T-helper 17 cell (primary cell): ENCODE data around the gene RBM45. TPM values are rescaled to one million over a fixed set of nuclear protein-coding genes. Genes with fewer than 3 reads are reported as not detected.
"Not testable (repeated sequence)": the region's sequence is repeated elsewhere in the genome, so short reads cannot be mapped to it uniquely, and the experiment has no call there.

ENCODE experiments used
- ATAC-seq: fragments of 150-1000 bp; cut with Tn5 transposase; 2 replicates; pipeline ENCODE4 v1.10.0; 2021; ENCODE audit warnings: mild to moderate bottlenecking, moderate library complexity
- DNase-seq, 3 donors: peaks; one replicate each; pipeline versions ENCODE4 v3.0.0 to v3.0.0-alpha.2; 2020 to 2021
- H3K9me3 ChIP-seq: one replicate; pipeline ENCODE4 v1.7.0; 2013; ENCODE audit warnings: low read length, mild to moderate bottlenecking; ENCODE audit not compliant: control insufficient read depth, poor library complexity, severe bottlenecking
- H3K27ac Mint-ChIP-seq: one replicate; pipeline ENCODE4 v1.8.0; 2022; ENCODE audit warnings: mild to moderate bottlenecking, moderate library complexity, mixed read lengths
- H3K27me3 Mint-ChIP-seq: one replicate; pipeline ENCODE4 v1.8.0; 2022; ENCODE audit warnings: mixed read lengths
- H3K36me3 Mint-ChIP-seq: one replicate; pipeline ENCODE4 v1.8.0; 2022; ENCODE audit warnings: low read depth, mixed read lengths
- H3K4me1 Mint-ChIP-seq: one replicate; pipeline ENCODE4 v1.8.0; 2022; ENCODE audit warnings: mild to moderate bottlenecking, mixed read lengths
- H3K4me3 Mint-ChIP-seq: one replicate; pipeline ENCODE4 v1.8.0; 2022; ENCODE audit warnings: mild to moderate bottlenecking, moderate library complexity, mixed read lengths
- total RNA-seq, 4 donors: library from RNA in 2 of 4; stranded (reverse) in 2 of 4; gene quantifications; one replicate each; pipeline ENCODE4 v1.2.3 and lab custom pipeline; 2022 to 2026

RBM45 gene
- total RNA-seq, 2 donors from 2014 or later = 6.0 to 10.4 TPM

DNA sequence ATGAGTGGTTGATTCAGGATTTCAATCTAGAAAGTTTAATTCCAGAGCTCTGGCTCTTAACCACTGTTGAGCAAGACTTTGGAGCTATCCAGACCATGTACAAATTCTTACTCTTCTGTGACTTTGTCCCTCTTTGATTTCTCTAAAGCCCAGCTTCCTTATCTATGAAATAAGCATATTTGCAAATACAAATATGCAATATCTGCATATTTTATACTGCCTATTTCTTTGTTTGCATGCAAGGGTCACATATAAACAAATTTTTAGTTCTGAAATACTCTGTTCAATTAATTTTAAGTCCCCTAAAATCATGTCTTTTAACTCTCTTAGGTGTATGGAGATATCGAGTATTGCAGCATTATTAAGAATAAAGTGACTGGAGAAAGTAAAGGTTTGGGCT is 5.5 kb downstream of the RBM45 start:
- no peak for ATAC-seq
- Mint-ChIP-seq H3K4me3 (no peak overlapping the region), H3K27me3 (no peaks in the 10 kb centered on the region), H3K4me1 (peaks cover 31% of the 10 kb centered on the region), H3K36me3 (peaks cover 5% of the 10 kb centered on the region), H3K27ac (no peak overlapping the region)
- no peak for DNase-seq
- no peaks in the 10 kb centered on the region for H3K9me3 ChIP-seq

DNA sequence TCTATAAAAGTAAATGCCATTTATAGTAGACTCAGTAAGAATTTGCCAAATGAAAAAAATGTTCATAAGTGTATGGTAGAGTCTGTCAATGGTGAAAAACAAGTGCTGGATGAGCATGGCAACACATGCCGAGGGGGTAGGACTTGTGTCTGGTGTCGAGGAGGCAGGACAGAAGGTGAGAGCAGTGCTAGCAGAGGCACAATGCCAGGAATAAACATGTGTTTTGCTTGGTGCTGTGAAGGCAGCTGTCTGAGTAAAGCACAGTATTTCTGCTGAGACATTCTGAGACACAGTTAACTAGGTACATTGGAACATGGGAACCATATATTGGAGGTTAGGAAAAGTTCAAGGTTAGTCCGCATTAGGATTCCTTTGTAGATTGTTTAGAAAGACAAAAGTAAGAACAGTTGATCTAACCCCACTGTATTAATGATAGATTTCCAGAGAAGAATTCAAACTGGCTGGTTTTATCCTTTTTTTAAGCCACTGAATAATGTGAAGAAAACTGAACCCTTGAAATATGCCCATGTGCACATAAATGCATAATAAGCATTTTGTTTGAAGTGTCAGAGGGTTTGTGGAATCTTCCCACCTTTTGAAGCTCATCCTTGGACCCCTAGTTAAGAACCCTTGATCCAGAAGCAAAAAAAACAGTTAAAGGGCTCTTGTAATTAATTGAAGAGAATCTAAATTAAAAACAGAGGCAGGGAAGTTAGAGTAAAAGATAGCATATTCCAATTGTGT is 7.1 kb downstream of the RBM45 start:
- no peaks in the 10 kb centered on the region for H3K27me3 Mint-ChIP-seq
- H3K9me3 ChIP-seq = no peaks in the 10 kb centered on the region
- no peak overlapping the region for H3K4me3 Mint-ChIP-seq
- H3K4me1 Mint-ChIP-seq = peaks cover 25% of the 10 kb centered on the region
- DNase-seq = no peak
- H3K36me3 Mint-ChIP-seq = peaks cover 11% of the 10 kb centered on the region
- H3K27ac Mint-ChIP-seq = peak overlapping the region; percentile 49
- no peak for ATAC-seq

DNA sequence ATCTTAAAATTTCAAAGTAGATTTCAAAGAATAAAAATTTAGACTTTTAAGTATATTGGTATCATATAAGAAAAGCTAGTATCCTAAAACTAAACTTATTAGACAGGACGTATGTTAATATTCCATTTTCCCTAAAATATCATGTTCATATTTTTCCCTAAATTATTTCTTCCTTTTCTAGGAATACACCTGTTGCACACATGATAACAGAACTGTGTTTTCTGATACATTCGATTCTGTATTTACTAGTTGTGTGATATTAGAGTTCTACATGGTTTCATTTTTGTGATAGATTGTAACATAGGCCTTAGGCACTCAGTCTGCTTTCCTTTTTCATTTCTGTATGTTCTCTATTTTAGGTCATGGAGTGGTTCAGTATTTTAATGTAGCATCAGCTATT is 10.9 kb downstream of the RBM45 start:
- Mint-ChIP-seq H3K36me3 (peaks cover 18% of the 10 kb centered on the region), H3K4me3 (no peak overlapping the region), H3K27me3 (no peaks in the 10 kb centered on the region), H3K27ac (no peak overlapping the region), H3K4me1 (peaks cover 23% of the 10 kb centered on the region)
- H3K9me3 ChIP-seq = no peaks in the 10 kb centered on the region
- ATAC-seq = no peak
- DNase-seq = no peak

DNA sequence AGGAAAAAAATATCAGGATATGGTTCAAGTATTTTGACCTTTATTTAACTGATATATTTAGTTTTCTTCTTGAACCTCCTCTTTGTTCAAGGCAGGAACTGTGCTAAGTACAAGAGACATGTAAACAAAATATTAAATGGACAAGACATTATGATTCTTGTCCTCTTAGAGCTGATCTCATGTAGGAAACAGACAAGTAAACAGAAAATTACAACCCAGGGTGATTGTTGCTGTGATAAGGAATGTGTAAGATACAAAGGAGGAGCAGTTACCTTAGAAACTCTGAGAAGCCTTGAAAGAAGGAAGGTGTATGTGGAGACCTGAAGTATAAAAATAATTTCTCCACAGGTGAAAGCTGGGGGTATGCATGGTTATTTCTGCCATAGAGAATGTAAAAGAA is 12.9 kb downstream of the RBM45 start:
- Mint-ChIP-seq H3K27me3 (no peaks in the 10 kb centered on the region), H3K4me1 (peaks cover 18% of the 10 kb centered on the region), H3K27ac (peak overlapping the region; percentile 57), H3K4me3 (no peak overlapping the region), H3K36me3 (peaks cover 18% of the 10 kb centered on the region)
- DNase-seq (no peak), ATAC-seq (no peak)
- H3K9me3 ChIP-seq = no peaks in the 10 kb centered on the region

DNA sequence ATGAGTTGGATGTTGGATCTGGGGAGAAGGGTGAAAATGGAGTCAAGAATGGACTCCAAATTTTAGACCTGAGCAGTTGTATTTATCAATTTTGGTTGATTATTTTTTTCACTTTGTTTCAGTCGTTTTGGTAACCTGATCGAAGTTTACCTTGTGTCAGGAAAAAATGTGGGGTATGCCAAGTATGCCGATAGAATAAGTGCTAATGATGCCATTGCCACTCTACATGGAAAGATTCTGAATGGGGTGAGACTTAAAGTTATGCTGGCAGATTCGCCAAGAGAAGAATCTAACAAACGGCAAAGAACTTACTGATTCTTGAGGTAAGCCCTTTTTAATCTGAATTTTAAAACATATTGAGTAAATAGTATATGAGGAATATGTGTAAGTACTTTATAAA is 13.6 kb downstream of the RBM45 start:
- ATAC-seq (no peak), DNase-seq (no peak)
- no peak overlapping the region for H3K4me3 Mint-ChIP-seq
- peak overlapping the region; percentile 57 for H3K27ac Mint-ChIP-seq
- H3K27me3 Mint-ChIP-seq = no peaks in the 10 kb centered on the region
- peaks cover 18% of the 10 kb centered on the region for H3K4me1 Mint-ChIP-seq
- H3K36me3 Mint-ChIP-seq = peaks cover 18% of the 10 kb centered on the region
- no peaks in the 10 kb centered on the region for H3K9me3 ChIP-seq

DNA sequence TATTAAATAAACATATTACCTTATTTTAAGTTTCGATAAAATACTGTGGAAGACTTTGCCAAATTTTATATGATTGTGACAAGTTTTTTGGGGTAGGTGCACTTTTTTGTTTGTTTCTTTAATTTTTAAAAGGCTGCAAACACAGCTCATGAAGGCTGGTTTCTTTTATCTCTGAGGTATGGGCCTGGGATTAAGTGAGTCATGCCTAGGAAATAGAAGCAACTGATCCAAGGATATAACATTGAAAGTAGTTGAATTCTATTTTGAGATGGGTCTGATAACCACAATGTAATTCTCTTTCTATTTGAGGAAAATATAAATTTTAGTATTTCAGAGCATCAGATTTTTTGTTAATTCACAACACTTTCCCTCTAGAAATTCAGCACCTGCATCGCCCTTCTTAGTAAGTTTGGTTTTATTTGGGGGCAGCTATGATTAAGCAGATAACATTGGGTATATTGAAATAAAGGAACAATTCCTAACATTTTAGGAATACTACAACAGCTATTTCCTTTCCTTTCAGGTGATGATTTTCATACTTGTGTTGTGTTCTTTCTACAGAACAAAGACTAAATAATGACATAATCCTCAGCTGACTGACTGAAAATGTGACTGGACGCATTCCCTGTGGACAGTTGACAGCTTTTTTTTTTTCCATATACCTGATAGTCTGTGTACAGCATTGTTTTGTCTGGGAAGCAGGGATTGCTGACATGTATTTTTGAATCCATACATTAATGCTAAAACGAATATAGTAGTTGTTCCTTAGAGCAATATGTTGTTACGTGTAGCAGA is 16.8 kb downstream of the RBM45 start:
- peaks cover 8% of the 10 kb centered on the region for H3K36me3 Mint-ChIP-seq
- no peaks in the 10 kb centered on the region for H3K9me3 ChIP-seq
- ATAC-seq = no peak
- no peak overlapping the region for H3K27ac Mint-ChIP-seq
- H3K27me3 Mint-ChIP-seq = no peaks in the 10 kb centered on the region
- H3K4me3 Mint-ChIP-seq = no peak overlapping the region
- peaks cover 9% of the 10 kb centered on the region for H3K4me1 Mint-ChIP-seq
- DNase-seq = no peak

DNA sequence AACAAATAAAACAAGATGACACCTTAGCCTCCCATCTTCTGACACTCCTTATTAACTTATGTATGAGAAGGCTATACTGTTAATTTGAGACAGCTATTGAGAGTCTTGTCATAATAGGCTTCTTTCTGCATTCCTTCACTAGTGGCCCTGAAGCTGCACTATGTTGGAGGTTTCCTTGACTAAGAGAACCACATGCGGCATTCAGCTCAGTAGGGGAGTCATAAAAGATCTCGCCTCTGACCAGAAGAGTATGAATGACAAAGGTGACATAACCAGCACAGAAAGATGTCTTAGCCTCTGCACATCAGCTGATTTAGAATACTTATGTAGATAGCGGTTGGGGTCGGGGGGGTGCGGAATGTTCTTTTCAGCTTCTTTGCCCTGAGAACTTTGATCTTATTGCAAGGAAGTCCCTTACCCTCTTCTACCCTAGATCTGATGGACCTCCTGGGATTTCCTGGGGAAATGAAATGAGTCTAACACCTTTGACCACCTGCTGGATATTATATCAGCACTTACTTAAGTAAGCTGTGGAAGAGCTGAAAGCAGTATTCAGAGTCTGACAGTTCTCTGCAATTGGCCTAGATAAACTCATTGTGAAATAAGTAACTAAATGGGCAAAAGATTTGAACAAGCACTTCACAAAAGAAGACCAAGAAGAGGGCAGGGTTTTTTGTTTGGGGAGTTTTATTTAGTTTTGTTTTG is 24.2 kb downstream of the RBM45 start:
- Mint-ChIP-seq H3K36me3 (peaks cover 2% of the 10 kb centered on the region), H3K4me1 (no peaks in the 10 kb centered on the region), H3K27ac (no peak overlapping the region), H3K4me3 (no peak overlapping the region), H3K27me3 (no peaks in the 10 kb centered on the region)
- ATAC-seq (no peak), DNase-seq (no peak)
- no peaks in the 10 kb centered on the region for H3K9me3 ChIP-seq

DNA sequence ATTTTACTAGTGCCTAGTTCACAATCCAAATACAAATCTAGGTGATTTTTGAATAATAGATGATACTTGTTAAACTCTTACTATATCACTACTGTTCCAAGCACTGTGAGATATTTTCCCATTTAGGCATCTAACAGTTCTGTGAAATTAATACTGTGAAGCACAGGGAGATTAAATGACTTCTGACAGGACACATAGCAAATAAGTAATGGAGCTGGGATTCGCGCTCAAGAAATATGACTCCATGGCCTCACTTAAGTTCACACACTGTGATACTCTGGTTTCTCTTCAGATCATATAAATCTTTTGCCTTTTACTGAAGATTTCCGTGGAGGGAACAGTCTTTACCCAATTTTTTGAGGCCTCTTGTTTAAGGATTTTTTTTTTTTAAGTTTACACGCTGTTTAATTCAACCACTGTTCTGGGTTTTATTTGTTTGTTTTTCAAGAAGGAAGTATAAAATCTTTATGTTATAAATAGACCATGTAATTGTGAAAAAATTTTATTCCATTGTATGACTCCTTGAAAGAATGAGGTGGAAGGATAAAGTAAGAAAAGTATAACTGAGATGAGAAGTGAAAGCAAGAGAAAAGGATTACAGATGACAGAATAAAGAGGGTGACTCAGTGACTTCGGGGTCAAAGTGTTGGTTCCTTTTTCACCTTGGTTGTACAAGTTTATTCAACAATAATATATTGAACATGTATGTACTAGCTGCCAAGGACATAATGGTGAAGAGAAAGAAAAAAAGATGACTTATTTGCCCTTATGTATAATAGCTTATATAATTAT is 30.2 kb downstream of the RBM45 start:
- Mint-ChIP-seq H3K36me3 (no peaks in the 10 kb centered on the region), H3K4me3 (no peak overlapping the region), H3K4me1 (no peaks in the 10 kb centered on the region), H3K27me3 (peaks cover 19% of the 10 kb centered on the region), H3K27ac (peak overlapping the region; percentile 19)
- H3K9me3 ChIP-seq = no peaks in the 10 kb centered on the region
- DNase-seq (no peak), ATAC-seq (no peak)

DNA sequence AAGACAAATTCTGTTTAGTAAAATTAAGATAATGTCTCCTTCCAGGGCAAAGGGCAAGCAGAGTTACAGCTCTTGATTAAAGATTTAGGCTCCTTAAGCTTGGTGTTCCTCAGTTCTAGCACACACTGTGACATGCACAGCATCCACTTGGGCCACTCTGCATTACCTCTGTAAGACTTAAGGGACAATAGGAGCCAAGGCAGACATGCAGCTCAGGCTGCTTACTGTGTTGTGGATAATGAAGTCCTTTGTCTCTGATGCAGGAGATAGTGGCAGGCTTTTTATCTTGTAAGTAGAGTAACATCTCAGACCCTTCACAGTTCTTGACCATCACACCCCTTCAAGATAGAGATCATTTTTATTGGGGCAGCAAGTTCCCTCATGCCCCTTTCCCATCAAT is 31.2 kb downstream of the RBM45 start:
- DNase-seq = no peak
- no peak overlapping the region for H3K4me3 Mint-ChIP-seq
- ATAC-seq = no peak
- H3K27me3 Mint-ChIP-seq = peaks cover 24% of the 10 kb centered on the region
- no peaks in the 10 kb centered on the region for H3K36me3 Mint-ChIP-seq
- no peak overlapping the region for H3K27ac Mint-ChIP-seq
- H3K9me3 ChIP-seq = no peaks in the 10 kb centered on the region
- H3K4me1 Mint-ChIP-seq = no peaks in the 10 kb centered on the region

DNA sequence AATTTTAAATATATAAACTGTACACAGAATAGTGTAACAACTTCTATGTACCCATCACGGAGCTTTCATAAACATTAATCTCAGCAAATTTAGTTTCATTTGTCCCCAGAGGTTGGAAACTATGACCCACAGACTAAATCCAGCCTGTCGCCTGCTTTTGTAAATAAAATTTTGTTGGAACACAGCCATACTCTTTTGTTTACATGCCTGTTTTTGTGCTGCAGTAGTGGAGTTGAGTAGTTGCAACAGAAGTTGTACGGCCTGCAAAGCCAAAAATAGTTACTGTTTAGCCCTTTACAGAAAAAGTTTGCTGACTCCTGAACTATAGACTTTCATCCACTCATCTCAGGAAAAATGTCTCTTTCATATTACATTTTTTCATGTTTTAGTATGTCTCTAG is 39.8 kb downstream of the RBM45 start:
- Mint-ChIP-seq H3K36me3 (peaks cover 9% of the 10 kb centered on the region), H3K27me3 (peaks cover 40% of the 10 kb centered on the region), H3K4me1 (no peaks in the 10 kb centered on the region), H3K4me3 (no peak overlapping the region), H3K27ac (no peak overlapping the region)
- DNase-seq (no peak), ATAC-seq (no peak)
- no peaks in the 10 kb centered on the region for H3K9me3 ChIP-seq

DNA sequence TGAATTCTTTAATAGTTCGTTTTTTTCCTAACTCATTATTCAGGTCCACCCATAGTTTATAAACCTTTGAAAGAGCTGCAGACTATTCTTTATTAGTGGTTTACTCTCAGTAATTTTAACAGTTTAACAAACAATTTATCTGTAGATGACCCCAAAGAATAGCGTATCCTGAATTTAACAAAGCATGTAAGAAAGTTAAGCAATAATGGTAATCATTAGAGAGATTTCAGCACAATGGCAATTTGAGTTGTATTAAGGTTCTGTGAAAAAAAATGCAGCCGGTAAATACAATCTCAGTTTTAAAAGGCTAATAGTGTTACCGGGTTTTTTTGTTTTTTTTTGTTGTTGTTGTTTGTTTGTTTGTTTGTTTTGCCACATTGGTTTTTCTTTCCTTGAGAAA is 40.3 kb downstream of the RBM45 start:
- no peak overlapping the region for H3K4me3 Mint-ChIP-seq
- H3K4me1 Mint-ChIP-seq = no peaks in the 10 kb centered on the region
- no peak for ATAC-seq
- no peaks in the 10 kb centered on the region for H3K9me3 ChIP-seq
- peaks cover 9% of the 10 kb centered on the region for H3K36me3 Mint-ChIP-seq
- DNase-seq = no peak
- peaks cover 38% of the 10 kb centered on the region for H3K27me3 Mint-ChIP-seq
- H3K27ac Mint-ChIP-seq = no peak overlapping the region

DNA sequence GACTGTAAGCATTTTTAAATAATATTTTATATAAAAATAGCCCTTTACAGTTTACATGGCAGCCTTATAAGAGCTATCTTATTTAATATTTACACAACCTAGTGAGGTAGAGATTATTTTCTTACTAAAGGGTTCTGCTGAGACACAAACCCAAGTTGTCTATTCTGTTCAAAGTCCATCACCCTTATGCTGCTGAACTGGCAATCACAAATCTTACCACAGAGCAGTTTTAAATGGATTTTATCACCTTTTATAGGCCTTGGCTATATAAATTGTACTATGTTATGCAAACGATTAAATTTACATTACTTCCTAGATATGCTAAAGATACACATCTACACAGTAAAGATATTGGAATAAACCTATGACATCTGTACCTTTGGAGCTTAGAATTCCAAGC is 40.7 kb downstream of the RBM45 start:
- Mint-ChIP-seq H3K4me1 (no peaks in the 10 kb centered on the region), H3K27ac (no peak overlapping the region), H3K27me3 (peaks cover 36% of the 10 kb centered on the region)

DNA sequence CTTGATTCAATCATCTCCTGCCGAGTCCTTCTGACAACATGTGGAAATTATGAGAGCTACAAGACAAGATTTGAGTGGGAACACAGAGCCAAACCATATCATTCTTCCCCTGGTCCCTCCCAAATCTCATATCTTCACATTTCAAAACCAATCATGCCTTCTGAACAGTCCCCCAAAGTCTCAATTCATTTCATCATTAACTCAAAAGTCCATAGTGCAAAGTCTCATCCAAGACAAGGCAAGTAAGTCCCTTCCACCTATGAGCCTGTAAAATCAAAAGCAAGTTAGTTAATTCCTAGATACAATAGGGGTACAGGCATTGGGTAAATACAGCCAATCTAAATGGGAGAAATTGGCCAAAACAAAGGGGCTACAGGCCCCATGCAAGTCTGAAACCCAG is 41.6 kb downstream of the RBM45 start:
- H3K36me3 Mint-ChIP-seq, H3K4me1 Mint-ChIP-seq, H3K4me3 Mint-ChIP-seq, H3K9me3 ChIP-seq, H3K27ac Mint-ChIP-seq, ATAC-seq, DNase-seq: not testable (repeated sequence)
- H3K27me3 Mint-ChIP-seq = peaks cover 40% of the 10 kb centered on the region

More for the DNA sequence above, 40.7 kb downstream of the RBM45 start:
- DNase-seq = no peak
- no peaks in the 10 kb centered on the region for H3K9me3 ChIP-seq
- no peak overlapping the region for H3K4me3 Mint-ChIP-seq
- H3K36me3 Mint-ChIP-seq = peaks cover 9% of the 10 kb centered on the region
- ATAC-seq = no peak
